HG03066 (cell line): ENCODE results near the gene TRIM67.
"Not testable (repeated sequence)": the region's sequence is repeated elsewhere in the genome, so short reads cannot be mapped to it uniquely, and the experiment has no call there.

ENCODE experiments used
- ATAC-seq: cut with Tn5 transposase; IDR thresholded peaks from one replicate; pipeline ENCODE4 v1.9.1; 2021; ENCODE audit warnings: low read depth; ENCODE audit not compliant: unreplicated experiment

TRIM67 gene

DNA sequence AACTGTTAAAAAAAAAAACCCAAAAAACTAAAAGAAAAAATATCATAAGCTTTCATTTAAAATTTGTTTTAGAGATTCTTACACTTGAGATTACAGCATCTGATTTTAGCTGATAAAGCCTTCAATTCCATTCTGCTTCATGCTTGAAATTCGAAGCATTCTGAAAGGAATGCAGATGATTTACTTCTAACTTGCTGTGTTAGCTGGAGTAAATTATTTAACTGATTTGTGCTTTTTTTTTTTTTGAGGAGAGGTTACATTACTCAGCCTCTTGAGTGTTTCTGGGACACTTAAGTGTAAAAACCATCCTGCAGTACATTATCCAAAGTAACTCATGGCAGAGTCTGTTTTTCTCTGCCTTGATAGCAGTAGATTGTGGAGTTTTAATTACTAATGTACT is 4.5 kb upstream of the TRIM67 start:
- ATAC-seq: no peak

DNA sequence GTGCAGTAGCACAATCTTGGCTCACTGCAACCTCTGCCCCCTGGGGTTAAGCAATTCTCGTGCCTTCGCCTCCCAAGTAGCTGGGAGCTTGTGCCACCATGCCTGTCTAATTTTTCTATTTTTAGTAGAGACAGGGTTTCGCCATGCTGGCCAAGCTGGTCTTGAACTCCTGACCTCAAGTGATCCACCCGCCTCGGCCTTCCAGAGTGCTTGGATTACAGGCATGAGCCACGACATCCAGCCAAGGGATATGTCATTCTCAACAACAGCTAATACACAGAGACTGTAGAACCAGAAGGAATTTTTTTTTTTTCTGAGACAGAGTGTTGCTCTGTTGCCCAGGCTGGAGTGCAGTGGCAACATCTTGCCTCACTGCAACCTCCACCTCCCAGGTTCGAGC is 3.7 kb upstream of the TRIM67 start:
- not testable (repeated sequence) for ATAC-seq

DNA sequence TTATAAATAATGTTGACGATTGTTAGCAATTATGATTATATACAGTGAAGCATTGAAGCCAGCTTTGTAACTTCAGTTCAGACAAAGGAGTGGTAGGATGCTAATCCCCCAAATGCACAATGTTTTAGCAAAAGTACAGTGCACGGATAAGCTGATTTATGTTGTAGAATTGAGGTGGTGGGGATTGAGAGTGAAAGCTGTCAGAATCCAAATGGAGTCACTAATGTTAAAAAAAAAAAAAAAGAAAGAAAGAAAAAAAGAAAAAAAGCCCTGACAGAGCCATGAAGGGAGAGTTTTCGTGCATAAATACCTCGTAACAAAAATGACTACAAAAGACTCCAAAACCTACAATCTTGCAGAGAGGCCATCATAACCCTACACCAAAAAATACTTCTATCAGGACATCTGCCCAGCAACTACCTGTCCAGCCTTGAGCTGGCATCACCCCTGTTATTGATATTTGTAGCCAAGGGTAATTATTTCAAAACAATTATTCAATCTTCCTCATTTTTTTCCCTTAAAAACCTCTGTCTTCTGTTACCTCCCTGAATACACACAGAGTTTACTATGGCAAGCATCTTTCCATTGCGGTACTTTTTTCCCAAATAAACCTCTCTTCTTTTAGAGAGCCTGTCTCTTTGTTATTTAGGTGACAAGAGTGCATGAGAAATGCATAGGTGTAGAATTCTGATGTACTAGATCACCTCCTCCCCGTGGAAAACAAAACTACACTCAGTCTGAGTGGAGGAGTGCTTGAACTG is 2.5 kb upstream of the TRIM67 start:
- ATAC-seq: no peak

- no peak for ATAC-seq
Observed at GRCh38 chr1:231159963-231160761, 1.7 kb upstream of the TRIM67 start.

DNA sequence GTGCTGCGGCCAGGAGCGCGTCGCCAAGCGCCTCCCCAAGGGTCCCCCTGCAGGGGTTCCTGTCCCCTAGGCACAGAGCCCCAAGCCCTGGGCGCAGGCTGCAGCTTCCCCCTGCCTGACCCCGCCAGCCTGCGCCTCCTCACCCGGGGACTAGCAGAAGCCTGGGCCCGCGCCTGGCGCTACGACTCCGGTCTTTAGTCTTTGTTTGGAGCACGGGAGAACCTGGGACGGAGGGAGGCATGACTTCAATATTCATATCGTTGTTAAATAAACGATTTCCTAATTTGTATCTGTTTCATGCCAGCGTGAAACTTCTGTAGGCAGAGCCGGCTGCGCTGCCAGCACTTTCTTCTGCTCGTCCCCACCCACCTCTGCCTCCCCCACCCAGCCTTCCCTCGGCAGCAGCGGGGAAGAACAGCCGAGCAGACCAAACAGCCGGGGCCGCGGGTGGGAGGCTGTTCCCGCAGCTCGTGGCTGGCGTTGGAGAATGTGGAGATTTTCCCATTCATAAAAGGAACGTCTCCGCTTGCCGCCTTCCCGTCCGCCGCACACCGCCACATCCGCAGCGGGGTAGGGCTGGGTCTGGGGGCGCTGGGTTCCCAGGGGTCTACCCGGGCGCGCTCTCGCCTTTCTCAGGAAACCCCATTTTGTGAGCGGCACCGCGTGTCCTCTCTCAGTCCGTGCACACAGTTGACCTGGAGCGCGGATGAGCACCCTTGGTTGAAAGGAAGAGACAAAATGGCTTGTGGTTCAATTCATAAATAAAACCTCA is 777 bp upstream of the TRIM67 start:
- no peak for ATAC-seq

DNA sequence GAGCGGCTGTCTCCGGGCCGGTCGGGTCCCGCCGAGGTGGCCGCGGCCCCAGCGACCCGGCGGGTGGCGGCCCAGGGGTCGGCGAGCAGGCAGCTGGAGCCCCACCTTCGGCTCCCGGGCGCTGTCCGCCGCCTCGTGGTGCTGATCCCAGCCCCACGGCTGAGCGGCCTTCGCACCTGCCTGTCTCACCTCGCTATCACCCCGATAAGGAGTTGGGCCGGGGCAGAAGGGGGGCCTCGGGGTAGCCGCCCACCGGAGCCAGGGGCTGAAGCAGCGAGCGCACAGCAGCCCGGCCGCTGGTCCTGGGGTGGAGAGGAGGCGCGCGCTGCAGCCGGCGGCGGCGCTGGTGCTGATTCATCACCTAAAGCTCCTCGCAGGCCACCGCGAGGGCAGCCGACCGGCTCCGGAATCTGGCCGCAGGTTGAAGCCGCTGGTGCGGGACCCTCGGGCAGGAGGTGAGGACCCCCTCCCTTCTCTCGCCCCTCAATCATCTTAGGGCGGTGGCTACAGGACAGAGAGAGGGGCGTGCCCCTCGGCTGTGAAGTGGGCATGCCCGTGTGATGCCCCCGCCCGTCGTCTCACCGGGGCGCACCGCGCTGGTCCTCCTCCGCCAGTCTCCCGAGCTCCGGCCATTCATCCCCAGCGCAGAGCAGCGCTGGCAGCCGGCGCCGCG is 575 bp downstream of the TRIM67 start:
- peak; percentile 52 for ATAC-seq

- no peak for ATAC-seq
Observed at GRCh38 chr1:231162970-231163829, 1.3 kb downstream of the TRIM67 start.

DNA sequence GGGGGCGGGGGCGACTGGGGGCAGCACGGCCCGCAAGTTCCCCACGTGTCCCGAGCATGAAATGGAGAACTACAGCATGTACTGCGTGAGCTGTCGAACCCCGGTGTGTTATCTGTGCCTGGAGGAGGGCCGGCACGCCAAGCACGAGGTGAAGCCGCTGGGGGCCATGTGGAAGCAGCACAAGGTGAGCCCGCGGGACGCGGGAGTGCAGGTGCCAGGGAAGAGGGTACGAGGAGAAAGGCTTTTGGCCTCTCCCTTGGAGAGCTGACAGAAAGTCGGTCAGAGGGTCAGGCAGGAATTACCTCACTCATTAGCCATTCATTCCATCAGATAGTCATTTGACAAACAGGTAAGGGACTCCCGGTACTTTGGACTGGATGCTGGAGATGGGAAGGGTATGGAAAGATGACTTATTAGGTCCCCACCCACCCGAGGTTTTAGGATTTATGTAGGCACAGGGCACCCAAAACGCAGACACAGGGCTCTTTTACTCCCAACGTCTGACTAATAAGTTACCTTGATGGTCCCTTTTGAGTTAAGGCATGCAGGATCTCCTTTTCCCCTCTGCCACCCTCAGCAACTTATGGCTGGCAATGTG is 2.1 kb downstream of the TRIM67 start:
- no peak for ATAC-seq

DNA sequence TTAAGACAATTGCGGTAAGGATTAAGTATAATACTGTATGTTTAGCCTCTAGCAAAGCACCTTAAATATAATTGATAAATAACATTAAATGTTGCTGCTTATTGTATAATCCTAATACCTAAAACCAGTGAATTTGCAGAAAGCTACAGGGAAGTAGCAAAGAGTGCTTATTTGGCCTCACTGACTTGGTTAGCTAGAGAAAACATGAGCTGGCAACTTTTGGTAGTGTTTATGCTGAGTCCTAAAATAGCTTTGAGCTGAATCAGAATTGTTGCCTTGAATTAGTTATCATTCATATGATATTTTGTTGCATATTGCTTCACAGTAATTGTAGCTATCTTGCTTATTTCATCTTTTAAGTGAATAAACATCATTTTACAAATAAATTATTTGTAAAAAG is 3.5 kb downstream of the TRIM67 start:
- no peak for ATAC-seq

- ATAC-seq: no peak
Observed at GRCh38 chr1:231166398-231166797, 4.5 kb downstream of the TRIM67 start.

- ATAC-seq: no peak
Observed at GRCh38 chr1:231170875-231171274, 9.0 kb downstream of the TRIM67 start.

GRCh38 chr1:231171623-231172197 is 9.9 kb downstream of the TRIM67 start:
- no peak for ATAC-seq

- ATAC-seq: no peak
Observed at GRCh38 chr1:231172411-231172810, 10.6 kb downstream of the TRIM67 start.

DNA sequence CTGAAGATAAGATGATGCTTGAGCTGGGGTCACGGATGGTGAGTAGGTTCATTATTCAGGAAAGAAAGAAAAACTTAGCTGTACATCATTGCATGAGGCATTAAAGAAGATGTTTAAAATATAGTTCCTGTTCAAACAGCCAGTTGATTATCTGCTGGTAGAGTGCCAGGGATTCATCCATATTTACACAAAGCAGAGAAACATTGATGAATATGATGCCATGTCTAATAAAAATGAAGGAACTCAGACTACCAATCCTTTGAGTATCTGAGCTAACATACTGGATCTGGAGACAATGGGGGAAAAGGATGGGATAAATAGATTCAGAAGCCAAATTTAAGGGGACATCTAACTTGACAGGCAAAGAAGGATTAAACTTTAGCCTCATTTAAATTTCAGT is 14.6 kb downstream of the TRIM67 start:
- no peak for ATAC-seq

DNA sequence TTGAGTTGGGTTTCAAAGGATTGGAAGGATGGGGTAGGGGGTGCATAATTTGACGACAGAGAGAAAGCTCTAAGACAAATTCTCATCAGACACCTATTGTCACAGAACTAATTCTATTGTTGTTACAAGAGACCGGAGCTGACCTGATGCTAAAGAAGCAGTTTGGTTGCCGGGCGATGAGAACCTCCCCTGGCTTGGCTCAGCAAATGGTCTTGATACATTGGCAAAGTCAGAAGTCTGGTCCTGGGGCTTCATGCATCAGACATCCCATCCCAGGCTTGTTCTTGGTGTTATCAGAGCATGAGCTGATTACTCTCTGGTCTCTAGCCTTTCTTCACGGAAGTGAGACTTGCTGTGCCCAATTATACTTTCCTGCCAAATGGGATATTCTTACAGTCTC is 15.4 kb downstream of the TRIM67 start:
- ATAC-seq: no peak

- no peak for ATAC-seq
Observed at GRCh38 chr1:231177936-231178335, 16.1 kb downstream of the TRIM67 start.

DNA sequence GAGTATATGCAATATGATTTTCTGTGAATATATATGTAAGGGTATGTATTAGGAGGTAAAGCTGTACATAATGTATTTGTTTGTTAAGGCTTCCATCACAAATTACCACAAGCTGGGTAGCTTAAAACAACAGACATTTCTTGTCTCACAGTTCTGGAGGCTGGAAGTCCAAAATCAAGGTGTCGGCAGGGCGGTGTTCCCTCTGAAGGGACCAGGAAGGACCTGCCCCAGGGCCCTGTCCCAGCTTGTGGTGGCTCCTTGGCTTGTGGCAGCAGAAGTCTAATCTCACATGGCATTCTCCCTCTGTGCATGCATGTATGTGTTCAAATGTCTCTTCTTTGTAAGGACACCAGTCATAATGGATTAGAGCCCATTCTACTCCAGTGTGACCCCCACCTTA is 17.1 kb downstream of the TRIM67 start:
- ATAC-seq: no peak

- ATAC-seq: no peak
Observed at GRCh38 chr1:231180034-231180433, 18.2 kb downstream of the TRIM67 start.

GRCh38 chr1:231181271-231181670 is 19.4 kb downstream of the TRIM67 start:
- ATAC-seq: no peak
